Inflammatory macrophage (primary cell): Measurements from ENCODE around the gene ARNT2.
"Not testable (repeated sequence)": the region's sequence is repeated elsewhere in the genome, so short reads cannot be mapped to it uniquely, and the experiment has no call there.

Experiments used
- DNase-seq, 2 donors: peaks; one replicate each; pipeline ENCODE4 v3.0.0-alpha.2; 2020 to 2022

The ARNT2 gene

DNA sequence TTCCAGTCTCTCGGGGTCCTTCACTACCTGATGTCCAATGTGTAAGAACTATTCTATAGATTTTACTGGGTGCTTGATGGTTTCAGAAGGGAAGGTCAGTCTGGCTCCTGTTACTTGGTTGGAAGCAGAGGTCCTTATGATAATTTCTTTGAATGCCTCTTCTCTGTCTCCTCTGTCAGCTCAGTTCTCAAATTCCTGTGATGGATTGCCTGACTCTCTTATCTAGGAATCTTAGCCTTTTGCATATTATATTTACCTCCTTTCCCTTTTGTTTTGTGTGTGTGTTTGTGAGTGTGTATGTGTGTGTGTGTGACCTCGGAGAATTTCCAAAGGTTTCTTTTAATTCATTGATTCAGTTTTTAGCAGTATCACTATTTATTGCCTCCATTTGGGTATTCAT is 88.2 kb downstream of the ARNT2 start:
- no peak for DNase-seq

DNA sequence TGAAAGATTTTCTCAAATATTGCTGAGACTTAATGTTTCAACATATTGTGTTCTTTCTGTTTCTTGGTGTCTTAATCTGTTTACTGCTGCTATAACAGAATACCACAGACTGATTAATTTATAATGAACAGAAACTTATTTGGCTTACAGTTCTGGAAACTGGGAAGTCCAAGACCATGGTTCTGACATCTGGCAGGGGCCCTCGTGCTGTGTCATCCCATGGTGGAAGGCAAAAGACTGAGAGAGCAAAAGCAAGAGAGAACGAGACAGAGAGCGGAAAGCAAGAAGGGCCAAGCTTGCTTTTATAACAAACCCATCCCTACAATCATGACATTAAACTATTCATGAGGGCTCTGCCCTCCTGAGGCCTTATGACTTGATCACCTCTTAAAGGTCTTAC is 88.7 kb downstream of the ARNT2 start:
- no peak for DNase-seq

DNA sequence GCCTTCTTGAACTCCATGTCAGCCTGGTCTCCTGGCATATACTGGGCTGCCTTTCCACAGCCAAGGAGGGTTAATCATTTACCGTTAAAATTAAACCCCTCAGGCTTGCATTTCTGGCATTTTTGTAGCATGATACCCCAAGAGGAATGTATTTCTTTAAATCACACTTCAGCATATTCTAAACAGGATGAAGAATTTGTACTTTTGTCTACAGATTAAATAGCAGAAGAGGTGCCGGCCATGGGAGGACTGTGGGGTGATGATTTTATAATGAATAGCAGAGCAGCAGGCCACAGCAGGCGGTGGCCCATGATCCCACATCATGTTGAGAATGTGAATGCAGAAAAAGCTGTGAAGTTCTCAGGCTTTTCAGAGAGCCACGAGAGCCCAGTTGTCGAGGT is 90.2 kb downstream of the ARNT2 start:
- DNase-seq, result no peak

DNA sequence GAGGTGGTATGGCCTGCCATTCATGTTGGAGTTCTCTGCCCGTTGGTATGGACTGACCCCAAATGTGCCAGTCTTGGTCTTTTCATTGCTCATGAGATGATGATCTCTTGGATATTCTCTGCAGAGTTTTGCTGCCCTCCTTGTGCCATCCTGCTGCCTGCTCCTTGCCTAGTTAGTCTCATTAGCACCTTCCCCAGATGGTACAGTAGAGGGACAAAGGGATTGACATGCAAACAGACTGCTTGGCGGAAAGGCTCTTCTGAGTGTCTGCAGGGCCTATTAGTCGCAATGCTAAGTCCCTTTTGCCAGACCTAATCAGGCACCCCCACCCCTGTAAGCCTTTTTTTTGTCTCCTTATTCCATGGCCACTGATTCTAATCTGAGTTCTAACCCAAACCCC is 90.6 kb downstream of the ARNT2 start:
- no peak for DNase-seq

DNA sequence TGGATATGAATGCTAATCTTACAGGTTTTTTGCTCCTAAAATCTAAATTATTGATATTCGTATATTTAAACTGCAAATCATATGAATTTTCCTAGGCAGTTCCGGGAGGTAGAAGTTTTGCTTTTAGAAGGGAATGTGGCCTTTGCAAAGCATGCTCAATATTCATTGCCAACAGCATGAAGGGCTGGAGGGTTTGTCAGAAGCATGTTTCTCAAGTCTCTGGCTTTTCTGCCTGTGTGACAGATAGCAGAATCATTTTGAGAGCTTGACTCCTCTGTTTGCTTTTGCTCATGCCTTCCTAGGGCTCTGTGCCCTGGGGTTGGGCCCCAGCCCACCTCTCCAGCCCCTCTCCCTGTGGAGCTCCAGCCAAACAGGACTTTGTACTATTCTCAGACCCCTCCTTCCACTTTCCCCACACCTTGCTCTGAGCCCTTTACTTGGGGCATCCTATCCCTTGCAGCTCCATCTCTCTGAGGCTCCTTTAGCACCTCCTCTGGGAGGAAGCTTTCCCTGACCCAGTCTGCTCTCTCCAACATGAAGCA is 91.3 kb downstream of the ARNT2 start:
- DNase-seq, result no peak

DNA sequence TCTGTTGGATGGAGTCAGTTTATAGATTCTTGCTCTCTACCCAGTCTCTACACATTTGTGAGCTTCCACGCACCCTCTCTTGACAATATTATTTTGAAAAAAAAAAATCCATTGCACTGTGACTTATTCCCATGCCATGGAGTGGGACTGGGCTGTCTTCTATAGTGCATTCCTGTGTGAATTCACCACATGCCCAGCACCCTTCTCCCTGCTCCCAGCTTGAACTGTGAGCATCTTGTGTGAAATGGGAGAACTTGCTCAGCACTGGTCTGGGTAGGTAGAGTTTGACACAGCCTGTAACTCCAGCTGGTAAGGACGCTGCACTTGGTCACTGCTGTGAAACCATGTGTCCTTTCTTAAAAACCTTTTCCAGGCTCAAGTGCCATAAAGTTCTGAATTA is 91.9 kb downstream of the ARNT2 start:
- no peak for DNase-seq

DNA sequence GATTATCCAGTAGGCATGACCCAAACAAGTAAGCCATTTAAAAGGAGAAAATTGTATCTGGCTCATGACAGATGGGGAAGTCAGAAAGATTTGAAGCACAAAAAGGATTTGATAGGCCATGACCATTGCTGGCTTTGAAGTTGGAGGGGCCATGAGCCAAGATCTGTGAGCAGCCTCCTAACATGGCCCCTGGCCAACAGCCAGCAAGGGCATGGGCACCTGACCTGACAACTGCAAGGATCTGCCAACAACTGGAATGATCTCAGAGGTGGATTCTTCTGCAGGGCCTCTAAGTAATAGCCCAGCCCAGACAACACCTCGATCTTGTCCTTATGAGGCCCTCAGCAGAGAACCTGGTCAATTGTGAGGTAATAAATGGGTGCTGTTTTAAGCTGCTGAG is 93.0 kb downstream of the ARNT2 start:
- no peak for DNase-seq

DNA sequence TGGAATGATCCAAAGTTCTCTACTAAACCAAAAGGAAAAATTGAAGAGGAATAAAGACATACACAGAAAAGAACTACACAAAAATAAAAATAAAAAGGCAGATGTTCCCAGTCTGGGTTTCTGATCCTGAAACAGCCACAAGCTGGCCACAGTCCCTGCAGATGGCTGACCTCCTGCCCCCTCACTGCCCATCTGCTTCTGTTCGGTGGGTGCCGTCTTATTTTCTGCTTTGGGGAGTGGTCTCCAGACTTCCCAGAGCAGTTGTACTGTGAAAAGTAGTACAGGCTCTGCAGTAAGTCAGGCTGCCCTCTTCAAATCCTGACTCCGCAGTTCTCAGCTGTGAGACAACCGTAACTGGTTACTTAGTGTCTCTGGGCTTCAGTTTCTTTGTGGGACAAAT is 94.5 kb downstream of the ARNT2 start:
- no peak for DNase-seq

DNA sequence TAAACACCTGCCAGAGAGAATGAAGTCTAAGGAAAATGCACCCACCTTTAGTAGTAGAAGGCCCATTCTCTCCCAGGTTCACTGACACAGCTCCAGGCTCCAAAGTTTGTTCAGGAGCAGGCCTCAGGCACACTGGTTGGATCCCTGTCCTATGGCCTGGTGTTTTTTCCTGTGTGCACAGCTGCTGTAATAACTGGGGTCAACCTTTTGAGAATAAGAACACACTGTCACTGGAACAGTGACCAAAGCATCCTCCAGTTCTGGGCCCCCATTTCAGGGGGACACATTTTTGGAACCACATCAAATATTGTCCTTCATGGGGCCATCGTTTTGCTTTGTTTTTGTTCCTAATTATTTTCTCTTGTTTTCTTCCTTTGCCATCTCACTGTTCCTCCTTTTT is 95.8 kb downstream of the ARNT2 start:
- DNase-seq, result no peak

DNA sequence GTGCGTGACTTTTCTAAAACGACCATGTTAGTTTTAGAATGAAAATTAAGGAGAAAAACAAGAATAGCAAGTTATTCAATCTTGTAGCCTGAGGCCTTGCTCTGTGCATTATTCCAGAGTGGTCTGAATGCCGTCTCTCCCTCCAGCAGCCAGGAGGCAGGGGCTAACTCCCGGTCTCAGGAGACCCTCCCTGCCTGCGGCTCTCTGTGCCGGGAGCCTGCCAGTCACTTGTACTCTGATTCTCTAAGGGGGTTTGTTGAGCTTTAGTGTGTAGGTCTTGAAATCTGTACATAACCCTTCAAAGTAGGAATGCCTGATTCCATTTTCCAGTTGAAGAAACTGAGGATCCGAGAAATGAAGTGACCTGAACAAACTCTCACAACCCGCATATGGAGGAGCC is 97.3 kb downstream of the ARNT2 start:
- no peak for DNase-seq

DNA sequence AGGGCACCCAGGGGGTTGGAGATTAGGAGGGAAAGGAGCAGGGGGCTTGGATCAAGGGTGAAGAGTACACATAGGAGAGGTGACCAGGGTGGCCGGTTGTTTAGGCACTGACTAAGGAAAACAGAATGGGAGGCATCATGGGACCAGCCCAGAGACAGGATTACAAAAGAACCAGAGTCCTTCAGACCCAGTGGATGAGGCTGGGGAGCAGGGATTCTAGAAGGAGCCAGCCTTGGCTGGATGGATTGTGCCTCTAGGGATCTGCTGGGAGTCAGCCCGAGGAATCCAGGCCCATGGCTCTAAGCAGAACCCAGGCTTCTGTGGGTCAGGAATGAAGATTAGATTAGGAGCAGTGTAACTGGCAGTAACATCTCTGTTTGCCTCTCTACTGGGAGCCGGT is 98.6 kb downstream of the ARNT2 start:
- no peak for DNase-seq

DNA sequence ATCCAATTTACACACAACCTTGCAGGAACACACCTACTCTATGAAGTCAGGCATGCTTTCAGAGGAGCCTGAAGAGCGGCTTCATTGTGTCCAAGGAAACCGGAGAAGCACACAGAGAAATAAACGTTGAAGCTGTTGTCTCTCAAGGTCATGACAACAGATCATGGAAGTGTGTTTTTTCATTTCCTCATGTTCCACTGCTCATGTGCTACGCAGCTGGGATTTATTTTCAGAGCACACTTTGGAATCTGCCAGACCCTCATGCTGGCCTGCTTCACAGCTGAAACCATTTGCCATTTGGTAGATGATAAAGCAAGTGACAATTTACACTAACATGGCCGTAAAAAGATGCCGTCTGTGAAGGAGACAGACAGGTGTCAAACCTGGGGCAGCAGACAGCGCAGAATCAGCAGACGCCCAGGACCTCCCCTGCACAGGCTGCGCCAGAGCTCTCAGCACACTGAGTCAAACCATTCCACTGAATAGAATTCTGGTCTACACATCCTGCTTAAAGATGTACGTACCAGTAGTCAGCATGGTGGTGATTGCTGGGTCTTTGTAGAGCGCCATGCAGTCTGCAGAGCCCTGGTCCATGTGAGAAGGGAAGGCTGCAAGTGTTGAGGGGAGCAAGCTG is 99.3 kb downstream of the ARNT2 start:
- no peak for DNase-seq

DNA sequence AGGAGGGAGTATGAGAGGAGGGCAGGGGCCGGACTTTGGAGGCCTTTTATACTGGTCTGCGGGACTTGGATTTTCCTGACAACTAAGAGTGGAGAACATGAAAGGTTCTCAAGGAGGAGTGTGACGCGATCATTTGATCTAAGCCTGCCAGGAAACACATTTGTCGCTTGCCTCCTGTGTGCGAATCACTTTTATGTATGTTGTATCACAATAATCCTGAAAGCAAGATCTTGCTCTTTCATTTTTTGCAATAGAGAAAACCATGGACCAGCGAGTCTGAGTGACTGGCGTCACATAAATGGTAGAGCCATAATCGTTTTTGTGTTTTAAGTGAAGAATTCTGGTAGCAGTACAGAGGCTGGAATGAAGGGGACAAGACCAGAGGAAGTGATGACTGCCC is 100.7 kb downstream of the ARNT2 start:
- DNase-seq, result no peak

DNA sequence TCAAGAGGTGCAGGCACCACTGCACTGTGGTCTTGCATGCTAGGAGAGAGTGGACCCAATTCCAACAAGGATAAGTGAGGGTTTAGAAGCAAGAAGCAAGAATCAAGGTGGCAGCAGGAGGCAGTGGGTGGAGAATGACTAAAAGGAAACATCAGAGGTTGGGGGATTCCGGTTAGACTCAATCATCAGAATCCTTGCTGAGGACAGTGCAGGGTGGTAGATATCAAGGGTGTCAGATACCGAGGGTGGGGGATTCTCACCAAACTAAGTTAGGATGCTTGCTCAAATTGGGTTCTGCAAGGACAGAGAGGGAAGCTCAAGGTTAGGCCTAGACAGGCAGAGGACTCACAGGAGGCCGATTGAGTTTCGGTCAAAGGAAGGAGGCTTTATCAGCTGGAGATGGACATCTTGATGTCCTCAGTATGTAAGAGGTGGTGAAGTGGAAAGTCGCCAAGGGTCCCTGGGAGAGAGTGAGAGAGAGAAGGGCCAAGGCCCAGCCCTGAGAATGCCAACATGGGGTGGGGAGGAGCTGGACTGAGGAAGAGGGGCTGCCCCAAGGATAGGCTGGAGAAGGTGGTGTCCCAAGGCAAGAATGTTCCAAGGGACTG is 102.2 kb downstream of the ARNT2 start:
- no peak for DNase-seq

DNA sequence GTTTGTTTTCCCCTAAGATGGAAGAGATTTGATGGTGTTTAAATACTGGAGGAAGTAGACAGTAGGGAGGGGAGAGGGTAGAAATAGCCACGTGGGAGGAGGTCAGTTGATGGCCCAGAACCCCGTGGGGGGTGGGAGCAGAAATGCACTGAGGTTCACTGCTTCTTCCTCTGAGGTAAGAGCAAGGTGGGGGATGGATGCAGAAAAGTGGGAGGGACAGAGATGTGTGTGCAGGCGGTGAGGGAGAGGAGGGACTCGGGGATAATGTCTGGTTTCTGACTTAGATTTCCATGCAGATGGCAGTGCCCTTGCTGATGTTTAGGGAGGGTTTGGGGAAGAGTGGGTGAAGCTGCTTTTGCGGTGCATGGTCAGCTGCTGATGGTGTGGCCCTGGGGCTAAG is 102.9 kb downstream of the ARNT2 start:
- DNase-seq, result no peak

DNA sequence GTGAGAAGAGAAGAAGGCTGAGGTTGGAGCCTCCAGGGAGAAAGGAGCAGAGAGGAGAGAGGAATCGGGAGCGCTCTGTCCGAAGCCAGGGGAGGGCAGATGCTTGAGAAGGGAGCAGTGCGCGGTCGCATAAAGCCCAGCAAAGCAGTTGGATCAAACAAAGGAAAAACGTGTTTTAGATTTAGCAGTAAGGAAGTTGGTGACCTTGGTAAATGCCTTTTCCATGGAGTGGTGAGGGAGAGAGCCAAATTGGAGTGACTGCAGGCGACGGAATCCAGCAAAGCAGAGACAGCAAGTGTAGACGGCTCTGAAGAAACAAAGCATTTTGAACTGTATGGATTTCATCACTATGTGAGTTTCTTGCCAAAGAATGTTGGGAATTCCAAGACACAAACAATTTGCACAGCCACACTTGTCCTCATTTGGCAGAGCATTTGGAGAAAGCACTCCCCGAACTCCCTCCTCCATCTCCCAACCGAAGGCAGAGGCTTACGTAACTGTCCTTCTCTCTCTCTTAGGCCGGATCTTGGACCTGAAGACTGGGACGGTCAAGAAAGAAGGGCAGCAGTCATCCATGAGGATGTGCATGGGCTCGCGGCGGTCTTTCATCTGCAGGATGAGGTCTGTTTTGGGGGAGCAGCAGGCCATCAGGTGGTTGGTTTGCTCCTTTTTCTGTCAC is 103.6 kb downstream of the ARNT2 start:
- DNase-seq, result no peak

DNA sequence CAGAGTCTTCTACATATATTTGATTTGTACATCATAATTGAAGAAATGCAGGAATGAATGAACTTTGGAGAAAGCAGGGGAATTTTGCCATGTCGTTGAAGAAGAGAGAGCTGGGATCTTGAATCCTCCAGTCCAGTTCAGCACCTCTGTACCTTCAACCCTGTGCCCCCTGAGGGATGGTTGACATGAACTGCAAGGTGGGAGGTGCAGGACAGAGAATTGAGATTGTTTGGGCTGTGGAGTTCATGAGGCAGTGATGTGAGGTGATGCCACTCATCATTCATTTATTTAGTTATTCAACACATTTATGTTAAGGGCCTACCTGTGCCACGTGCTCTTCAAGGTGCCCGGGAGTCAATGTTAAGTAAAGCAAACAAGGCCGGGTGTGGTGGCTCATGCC is 104.6 kb downstream of the ARNT2 start:
- no peak for DNase-seq

DNA sequence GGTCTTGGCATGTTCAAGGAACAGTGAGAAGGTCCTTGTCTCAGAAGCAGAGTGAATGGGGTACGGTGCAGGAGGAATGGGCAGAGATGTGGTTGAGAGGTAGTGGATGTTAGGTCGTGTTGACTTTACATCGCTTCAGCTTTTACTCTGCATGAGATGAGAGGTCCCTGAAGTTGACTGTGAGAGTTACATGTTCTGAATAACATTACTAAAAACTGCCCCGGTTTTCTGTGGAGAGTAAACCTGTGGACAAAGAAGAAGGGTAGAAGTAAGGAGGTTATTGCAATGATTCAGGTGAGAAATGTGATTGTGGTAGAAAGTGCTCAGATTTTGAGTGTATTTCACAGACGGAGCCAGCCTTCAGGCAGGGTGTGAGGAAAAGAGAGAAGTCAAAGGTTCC is 105.6 kb downstream of the ARNT2 start:
- DNase-seq, result no peak

DNA sequence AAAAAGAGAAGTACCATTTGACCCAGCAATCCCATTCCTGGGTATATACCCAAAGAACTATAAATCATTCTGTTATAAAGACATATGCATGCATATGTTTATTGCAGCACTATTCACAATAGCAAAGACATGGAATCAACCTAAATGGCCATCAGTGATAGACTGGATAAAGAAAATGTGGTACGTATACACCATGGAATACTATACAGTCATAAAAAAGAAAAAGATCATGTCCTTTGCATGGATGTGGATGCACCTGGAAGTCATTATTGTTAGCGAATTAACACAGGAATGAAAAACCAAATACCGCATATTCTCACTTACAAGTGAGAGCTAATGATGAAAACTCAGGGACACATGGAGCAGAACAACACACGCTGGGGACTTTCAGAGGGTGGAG is 106.8 kb downstream of the ARNT2 start:
- DNase-seq, result not testable (repeated sequence)

DNA sequence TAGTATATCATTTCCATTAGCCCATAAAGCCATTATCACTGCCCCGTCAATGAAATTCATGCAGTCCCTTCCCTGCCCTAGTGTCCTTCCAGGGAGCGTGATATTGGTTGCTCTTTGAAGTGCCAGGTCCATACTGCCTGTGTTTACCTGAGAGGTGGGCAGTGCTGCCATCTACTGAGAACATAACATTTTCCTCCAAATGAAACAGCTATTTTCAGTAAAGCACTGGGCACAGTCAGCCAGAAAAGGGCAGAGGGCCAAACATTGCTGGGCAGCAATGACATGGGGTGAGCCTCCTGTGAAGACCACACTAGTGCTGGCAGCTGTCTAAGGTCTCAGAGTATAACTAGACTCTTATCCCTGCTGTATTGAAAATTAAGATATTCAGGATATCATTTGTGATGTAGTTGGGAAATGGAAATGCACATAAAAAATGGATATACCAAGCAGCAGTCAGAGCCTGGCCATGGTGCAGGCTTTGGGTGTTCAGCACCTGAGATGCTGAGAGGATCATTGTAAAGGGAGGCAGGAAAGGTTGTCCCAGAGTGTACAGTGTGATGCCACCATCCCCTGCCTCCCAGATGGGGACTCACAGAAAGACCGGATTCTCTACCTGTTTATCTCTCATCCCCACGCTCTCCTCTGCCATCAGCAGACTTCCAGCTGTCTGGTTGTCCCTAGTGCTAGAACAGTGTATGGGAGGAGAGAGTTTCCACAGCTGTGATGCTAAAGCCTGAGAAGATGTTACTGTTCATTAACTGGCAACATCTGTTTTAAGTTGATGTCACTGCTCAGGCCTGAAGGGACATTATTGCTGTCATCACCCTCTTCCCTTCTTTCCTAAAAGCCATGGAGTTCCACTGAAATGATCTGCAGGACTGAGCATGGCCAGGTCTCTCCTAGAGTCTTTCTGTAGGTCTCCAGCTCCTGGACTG is 108.8 kb downstream of the ARNT2 start:
- DNase-seq, result no peak

DNA sequence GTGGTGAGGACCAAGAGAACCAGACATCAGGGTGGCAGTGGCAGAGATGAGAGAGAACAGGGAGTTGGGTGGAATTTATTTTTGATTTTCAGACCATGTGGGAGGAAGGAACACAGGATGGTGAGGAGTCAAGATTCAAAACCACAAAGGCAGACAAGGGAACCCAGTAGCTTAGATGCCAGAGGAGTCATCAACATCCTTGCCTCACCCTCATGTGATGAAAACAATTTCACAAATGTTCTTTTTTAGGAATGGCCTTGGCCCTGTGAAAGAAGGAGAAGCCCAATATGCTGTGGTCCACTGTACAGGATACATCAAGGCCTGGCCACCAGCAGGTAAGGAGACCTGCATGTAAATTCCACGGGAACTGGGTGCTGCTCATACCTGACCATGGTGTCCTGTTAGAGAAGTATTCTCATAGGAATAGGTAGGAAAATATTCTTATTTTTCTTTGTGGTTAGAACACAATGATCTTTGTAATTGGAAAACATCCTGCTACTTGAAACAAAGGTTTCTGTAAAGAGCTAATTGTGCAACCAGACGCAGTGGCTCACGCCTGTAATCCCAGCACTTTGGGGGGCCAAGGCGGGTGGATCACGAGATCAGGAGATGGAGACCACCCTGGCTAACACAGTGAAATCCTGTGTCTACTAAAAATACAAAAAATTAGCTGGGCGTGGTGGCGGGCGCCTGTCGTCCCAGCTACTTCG is 110.0 kb downstream of the ARNT2 start:
- DNase-seq, result peak; percentile 71 to 80

DNA sequence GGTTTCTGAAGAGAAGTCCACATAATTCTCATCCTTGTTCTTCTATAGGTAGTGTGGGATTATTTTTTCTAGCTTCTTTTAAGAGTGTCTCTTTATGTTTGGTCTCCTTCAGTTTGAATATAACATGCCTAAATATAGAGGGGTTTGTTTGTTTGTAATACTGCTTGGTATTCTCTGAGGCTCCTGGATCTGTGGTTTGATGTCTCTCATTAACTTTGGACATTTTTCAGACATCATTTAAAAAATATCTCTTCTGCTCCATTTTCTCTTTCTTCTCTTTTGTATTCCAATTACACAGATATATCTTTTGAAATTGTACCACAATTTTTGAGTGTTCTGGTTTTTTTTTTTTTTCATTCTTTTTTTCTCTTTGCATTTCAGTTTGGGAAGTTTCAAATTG is 113.1 kb downstream of the ARNT2 start:
- no peak for DNase-seq
